ENCODE measurements around the gene C11orf52.

DNA sequence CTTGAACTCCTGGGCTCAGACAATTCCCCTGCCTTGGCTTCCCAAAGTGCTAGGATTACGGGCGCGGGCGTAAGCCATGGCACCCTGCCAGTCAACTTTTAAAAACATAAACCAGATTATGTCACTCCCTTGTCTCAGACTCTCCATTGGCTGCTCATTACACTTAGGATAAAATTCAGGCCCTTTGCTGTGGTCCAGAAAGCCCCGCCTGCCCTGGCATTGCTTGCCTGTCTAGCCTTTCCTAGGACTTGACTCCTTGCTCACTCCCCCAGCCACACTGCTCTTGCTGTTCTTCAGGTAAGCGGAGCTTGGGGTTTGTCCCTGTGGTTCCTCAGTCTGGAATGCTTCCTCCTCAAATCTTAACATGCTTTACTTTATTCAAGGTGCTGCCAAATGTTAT is 48.9 kb downstream of the C11orf52 start:
- TF ChIP-seq PAX8 (CRISPR knock-in tag; IDR thresholded peaks at IDR 0.05; ENCODE audit: borderline replicate concordance) (no peak), ELF1 (CRISPR knock-in tag; IDR thresholded peaks at IDR 0.05) (no peak), SALL2 (CRISPR knock-in tag; IDR thresholded peaks at IDR 0.05) (no peak), SMAD3 (CRISPR knock-in tag; IDR thresholded peaks at IDR 0.05) (no peak), HMGA1 (CRISPR knock-in tag; conservative IDR thresholded peaks at IDR 0.05) (no peak), POLR2A (IDR thresholded peaks at IDR 0.05; ENCODE audit: insufficient read depth in 1 of 2, low read depth in 2 of 2, low read length in 2 of 2) (no peak), KLF11 (CRISPR knock-in tag; IDR thresholded peaks at IDR 0.05) (no peak), ESRRA (CRISPR knock-in tag; IDR thresholded peaks at IDR 0.05; ENCODE audit: low read depth) (no peak), JUNB (CRISPR knock-in tag; IDR thresholded peaks at IDR 0.05; ENCODE audit: borderline replicate concordance) (no peak)
- TF ChIP-seq, protein P1, sequence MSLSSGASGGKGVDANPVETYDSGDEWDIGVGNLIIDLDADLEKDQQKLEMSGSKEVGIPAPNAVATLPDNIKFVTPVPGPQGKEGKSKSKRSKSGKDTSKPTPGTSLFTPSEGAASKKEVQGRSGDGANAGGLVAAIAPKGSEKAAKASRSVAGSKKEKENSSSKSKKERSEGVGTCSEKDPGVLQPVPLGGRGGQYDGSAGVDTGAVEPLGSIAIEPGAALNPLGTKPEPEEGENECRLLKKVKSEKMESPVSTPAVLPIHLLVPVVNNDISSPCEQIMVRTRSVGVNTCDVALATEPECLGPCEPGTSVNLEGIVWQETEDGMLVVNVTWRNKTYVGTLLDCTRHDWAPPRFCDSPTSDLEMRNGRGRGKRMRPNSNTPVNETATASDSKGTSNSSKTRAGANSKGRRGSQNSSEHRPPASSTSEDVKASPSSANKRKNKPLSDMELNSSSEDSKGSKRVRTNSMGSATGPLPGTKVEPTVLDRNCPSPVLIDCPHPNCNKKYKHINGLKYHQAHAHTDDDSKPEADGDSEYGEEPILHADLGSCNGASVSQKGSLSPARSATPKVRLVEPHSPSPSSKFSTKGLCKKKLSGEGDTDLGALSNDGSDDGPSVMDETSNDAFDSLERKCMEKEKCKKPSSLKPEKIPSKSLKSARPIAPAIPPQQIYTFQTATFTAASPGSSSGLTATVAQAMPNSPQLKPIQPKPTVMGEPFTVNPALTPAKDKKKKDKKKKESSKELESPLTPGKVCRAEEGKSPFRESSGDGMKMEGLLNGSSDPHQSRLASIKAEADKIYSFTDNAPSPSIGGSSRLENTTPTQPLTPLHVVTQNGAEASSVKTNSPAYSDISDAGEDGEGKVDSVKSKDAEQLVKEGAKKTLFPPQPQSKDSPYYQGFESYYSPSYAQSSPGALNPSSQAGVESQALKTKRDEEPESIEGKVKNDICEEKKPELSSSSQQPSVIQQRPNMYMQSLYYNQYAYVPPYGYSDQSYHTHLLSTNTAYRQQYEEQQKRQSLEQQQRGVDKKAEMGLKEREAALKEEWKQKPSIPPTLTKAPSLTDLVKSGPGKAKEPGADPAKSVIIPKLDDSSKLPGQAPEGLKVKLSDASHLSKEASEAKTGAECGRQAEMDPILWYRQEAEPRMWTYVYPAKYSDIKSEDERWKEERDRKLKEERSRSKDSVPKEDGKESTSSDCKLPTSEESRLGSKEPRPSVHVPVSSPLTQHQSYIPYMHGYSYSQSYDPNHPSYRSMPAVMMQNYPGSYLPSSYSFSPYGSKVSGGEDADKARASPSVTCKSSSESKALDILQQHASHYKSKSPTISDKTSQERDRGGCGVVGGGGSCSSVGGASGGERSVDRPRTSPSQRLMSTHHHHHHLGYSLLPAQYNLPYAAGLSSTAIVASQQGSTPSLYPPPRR (CRISPR knock-in tag; IDR thresholded peaks at IDR 0.05; ENCODE audit: borderline replicate concordance), result no peak
- TF ChIP-seq, protein P2, sequence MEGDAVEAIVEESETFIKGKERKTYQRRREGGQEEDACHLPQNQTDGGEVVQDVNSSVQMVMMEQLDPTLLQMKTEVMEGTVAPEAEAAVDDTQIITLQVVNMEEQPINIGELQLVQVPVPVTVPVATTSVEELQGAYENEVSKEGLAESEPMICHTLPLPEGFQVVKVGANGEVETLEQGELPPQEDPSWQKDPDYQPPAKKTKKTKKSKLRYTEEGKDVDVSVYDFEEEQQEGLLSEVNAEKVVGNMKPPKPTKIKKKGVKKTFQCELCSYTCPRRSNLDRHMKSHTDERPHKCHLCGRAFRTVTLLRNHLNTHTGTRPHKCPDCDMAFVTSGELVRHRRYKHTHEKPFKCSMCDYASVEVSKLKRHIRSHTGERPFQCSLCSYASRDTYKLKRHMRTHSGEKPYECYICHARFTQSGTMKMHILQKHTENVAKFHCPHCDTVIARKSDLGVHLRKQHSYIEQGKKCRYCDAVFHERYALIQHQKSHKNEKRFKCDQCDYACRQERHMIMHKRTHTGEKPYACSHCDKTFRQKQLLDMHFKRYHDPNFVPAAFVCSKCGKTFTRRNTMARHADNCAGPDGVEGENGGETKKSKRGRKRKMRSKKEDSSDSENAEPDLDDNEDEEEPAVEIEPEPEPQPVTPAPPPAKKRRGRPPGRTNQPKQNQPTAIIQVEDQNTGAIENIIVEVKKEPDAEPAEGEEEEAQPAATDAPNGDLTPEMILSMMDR (CRISPR knock-in tag; IDR thresholded peaks at IDR 0.05), result no peak
- TF ChIP-seq, protein P3, sequence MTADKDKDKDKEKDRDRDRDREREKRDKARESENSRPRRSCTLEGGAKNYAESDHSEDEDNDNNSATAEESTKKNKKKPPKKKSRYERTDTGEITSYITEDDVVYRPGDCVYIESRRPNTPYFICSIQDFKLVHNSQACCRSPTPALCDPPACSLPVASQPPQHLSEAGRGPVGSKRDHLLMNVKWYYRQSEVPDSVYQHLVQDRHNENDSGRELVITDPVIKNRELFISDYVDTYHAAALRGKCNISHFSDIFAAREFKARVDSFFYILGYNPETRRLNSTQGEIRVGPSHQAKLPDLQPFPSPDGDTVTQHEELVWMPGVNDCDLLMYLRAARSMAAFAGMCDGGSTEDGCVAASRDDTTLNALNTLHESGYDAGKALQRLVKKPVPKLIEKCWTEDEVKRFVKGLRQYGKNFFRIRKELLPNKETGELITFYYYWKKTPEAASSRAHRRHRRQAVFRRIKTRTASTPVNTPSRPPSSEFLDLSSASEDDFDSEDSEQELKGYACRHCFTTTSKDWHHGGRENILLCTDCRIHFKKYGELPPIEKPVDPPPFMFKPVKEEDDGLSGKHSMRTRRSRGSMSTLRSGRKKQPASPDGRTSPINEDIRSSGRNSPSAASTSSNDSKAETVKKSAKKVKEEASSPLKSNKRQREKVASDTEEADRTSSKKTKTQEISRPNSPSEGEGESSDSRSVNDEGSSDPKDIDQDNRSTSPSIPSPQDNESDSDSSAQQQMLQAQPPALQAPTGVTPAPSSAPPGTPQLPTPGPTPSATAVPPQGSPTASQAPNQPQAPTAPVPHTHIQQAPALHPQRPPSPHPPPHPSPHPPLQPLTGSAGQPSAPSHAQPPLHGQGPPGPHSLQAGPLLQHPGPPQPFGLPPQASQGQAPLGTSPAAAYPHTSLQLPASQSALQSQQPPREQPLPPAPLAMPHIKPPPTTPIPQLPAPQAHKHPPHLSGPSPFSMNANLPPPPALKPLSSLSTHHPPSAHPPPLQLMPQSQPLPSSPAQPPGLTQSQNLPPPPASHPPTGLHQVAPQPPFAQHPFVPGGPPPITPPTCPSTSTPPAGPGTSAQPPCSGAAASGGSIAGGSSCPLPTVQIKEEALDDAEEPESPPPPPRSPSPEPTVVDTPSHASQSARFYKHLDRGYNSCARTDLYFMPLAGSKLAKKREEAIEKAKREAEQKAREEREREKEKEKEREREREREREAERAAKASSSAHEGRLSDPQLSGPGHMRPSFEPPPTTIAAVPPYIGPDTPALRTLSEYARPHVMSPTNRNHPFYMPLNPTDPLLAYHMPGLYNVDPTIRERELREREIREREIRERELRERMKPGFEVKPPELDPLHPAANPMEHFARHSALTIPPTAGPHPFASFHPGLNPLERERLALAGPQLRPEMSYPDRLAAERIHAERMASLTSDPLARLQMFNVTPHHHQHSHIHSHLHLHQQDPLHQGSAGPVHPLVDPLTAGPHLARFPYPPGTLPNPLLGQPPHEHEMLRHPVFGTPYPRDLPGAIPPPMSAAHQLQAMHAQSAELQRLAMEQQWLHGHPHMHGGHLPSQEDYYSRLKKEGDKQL (CRISPR knock-in tag; IDR thresholded peaks at IDR 0.05; ENCODE audit: low read depth), result no peak
